Nephron progenitor cell (in vitro differentiated cells): ENCODE measurements around the gene EGLN3.
A peak's percentile ranks its signal among the peaks of the same experiment; 100 is the strongest.

Experiments
- DNase-seq: peaks from one replicate; pipeline ENCODE4 v3.0.0; 2021
- H3K27ac Mint-ChIP-seq: 2 replicates; pipeline ENCODE4 v1.8.0; 2021; ENCODE audit warnings: mild to moderate bottlenecking, moderate library complexity, mixed read lengths
- H3K27me3 Mint-ChIP-seq: 2 replicates; pipeline ENCODE4 v1.8.0; 2021; ENCODE audit warnings: mild to moderate bottlenecking, low read depth, mixed read lengths; ENCODE audit not compliant: poor library complexity
- H3K36me3 Mint-ChIP-seq: 2 replicates; pipeline ENCODE4 v1.8.0; 2021; ENCODE audit warnings: low read depth, mixed read lengths
- H3K4me1 Mint-ChIP-seq: 2 replicates; pipeline ENCODE4 v1.8.0; 2021; ENCODE audit warnings: mixed read lengths
- H3K4me3 Mint-ChIP-seq: 2 replicates; pipeline ENCODE4 v1.8.0; 2021; ENCODE audit warnings: mild to moderate bottlenecking, moderate library complexity, mixed read lengths
- H3K9me3 Mint-ChIP-seq: 2 replicates; pipeline ENCODE4 v1.8.0; 2021; ENCODE audit warnings: mild to moderate bottlenecking, moderate library complexity, mixed read lengths
- TF ChIP-seq, protein P1 (sequence below): fragments of 200-600 bp; sonication (generic); IDR thresholded peaks from 2 replicates; pipeline ENCODE4 v1.5.0; 2021; ENCODE audit warnings: antibody characterized with exemption

The EGLN3 gene

DNA sequence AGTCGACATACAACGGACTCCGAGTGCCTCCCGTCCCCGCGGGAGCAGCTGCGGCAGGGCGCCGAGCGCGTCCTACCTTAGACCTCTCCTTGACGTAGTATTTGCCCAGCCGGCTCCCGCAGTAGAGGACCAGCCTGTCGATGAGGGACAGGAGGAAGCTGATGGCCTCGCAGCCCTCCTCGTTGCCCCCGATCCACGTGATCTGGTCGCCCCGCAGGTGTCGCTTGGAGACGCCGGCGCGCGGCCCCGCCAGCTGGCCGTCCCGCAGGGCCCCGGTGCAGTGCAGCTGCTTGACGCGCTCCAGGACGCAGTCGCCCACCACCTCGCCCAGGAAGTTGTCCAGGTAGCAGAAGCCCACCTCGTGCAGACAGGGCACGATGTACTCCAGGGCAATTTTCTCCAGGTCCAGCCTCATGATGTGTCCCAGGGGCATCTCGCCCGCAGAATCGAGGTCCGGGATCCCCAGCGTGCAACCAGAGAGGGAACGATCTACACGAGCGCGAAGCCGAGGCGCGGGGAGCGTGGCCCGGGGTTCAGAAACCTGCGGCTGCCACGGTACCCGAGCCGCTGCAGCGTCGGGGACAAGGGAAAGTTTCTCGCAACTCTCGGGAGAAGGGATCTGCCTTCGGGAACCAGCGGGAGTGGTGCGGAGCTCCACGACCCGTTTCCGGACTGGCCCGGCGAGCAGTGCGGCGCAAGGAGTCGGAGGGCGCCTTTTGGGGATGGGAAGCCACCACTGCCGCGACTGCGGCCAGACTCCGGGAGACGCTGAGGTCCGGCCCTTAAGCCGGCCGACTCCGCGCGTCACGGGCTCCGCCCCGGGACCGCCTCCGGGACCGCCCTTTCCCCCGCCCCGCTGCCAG is at the start of gene EGLN3:
TSS of gene EGLN3 (minus strand) at position 755 of the 863 bp plus-strand sequence. CDS start at position 433, 322 bp downstream.
- DNase-seq: peak; percentile 96
- peaks cover 2% of the 10 kb centered on the region for H3K36me3 Mint-ChIP-seq
- H3K27ac Mint-ChIP-seq: no peak within 1 kb of the TSS
- H3K27me3 Mint-ChIP-seq: peaks cover 49% of the 10 kb centered on the region
- TF ChIP-seq, protein P1, sequence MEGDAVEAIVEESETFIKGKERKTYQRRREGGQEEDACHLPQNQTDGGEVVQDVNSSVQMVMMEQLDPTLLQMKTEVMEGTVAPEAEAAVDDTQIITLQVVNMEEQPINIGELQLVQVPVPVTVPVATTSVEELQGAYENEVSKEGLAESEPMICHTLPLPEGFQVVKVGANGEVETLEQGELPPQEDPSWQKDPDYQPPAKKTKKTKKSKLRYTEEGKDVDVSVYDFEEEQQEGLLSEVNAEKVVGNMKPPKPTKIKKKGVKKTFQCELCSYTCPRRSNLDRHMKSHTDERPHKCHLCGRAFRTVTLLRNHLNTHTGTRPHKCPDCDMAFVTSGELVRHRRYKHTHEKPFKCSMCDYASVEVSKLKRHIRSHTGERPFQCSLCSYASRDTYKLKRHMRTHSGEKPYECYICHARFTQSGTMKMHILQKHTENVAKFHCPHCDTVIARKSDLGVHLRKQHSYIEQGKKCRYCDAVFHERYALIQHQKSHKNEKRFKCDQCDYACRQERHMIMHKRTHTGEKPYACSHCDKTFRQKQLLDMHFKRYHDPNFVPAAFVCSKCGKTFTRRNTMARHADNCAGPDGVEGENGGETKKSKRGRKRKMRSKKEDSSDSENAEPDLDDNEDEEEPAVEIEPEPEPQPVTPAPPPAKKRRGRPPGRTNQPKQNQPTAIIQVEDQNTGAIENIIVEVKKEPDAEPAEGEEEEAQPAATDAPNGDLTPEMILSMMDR: no peak
- H3K4me3 Mint-ChIP-seq: peak within 1 kb of the TSS; percentile 81
- peaks cover 51% of the 10 kb centered on the region for H3K4me1 Mint-ChIP-seq
- H3K9me3 Mint-ChIP-seq: no peaks in the 10 kb centered on the region

DNA sequence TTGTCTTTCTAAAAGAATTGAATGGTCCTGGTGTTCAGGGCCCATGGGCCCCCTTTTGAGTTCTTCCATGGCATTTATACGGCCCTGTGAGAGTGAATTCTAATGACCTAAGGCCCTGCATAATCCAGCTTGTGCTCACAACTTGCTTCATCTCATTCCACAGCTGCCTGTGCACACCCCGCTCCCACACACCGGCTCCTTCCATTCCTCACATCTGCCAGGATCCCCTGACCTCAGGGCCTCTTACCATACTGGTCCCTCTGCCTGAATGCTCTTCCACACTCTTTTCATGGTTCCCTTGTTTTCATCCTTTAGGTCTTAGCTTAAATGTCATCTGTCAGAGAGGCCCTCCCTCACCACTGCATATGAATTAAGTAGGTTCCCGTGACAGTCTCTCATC is 49.5 kb upstream of the EGLN3 start:
- peaks cover 61% of the 10 kb centered on the region for H3K4me1 Mint-ChIP-seq
- no peak for DNase-seq

DNA sequence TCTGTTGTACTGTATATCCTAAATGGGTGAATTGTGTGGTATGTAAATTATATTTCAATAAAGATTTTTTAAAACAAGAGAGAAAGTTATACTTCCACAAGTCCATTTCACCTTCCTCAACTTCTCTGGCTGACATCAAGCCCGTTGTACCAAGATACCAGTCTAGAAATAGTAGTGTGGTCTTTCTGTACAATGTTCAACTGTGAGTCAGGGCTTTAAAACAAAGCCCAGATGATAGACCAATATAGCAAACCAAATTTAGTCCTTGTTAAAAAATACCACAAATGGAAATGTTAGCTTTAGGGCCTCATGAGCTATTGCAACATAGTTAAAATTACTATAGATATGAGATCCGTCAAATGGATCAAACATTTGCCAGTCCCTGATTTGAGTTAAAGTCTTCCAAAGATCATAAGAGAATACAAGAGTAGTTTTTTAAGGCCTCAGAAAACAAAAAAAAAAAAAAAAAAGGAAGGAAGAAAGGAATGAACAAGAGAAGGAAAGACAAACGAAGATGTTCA is 49.0 kb upstream of the EGLN3 start:
- Mint-ChIP-seq H3K36me3 (no peaks in the 10 kb centered on the region), H3K27ac (no peak overlapping the region), H3K4me1 (peaks cover 56% of the 10 kb centered on the region), H3K27me3 (no peaks in the 10 kb centered on the region), H3K4me3 (no peak overlapping the region), H3K9me3 (no peaks in the 10 kb centered on the region)
- no peak for DNase-seq
- TF ChIP-seq, protein P1: no peak

More for the DNA sequence above, 49.5 kb upstream of the EGLN3 start:
- Mint-ChIP-seq H3K27me3 (no peaks in the 10 kb centered on the region), H3K4me3 (no peak overlapping the region), H3K36me3 (no peaks in the 10 kb centered on the region), H3K27ac (no peak overlapping the region), H3K9me3 (no peaks in the 10 kb centered on the region)
- TF ChIP-seq, protein P1: no peak

DNA sequence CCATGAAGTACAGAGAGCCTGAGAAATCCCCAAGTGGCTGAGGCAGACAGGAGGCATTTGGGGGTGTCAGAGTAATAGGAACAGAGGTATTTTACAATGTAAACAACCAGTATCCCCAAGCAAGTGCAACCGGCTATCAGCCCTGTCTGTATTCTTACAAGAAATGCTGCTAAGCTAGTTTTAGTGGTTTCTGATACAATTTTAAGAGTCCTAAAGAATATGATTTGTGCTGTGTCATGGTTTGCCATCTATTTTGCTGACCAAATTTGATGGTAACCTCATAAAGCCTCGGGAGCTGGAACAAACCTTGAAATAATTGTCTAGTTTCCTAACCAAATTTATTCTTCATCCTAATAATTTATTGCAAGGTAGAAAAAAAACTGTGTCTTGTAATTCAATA is 46.7 kb upstream of the EGLN3 start:
- no peak for DNase-seq
- Mint-ChIP-seq H3K36me3 (no peaks in the 10 kb centered on the region), H3K4me1 (peaks cover 36% of the 10 kb centered on the region), H3K27me3 (no peaks in the 10 kb centered on the region), H3K4me3 (no peak overlapping the region), H3K9me3 (no peaks in the 10 kb centered on the region), H3K27ac (no peak overlapping the region)
- TF ChIP-seq, protein P1: no peak

DNA sequence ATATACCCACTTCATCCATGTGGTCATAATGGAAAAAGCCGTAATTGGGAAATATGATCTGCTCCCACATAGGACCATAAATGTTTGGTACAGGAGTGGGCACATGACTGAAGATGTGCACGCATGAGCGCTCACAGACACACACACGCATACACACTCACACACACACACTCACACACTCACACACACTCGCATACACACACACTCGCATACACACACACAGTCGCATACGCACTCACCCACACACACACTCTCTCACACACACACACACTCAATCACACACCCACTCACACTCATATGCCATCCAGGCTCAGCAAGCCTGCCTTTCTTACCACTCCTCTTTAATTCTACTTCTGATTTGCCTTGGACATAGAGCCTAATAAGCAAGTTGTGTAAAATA is 45.6 kb upstream of the EGLN3 start:
- Mint-ChIP-seq H3K9me3 (no peaks in the 10 kb centered on the region), H3K4me3 (no peak overlapping the region)
- TF ChIP-seq, protein P1: no peak

More for the DNA sequence above, 45.6 kb upstream of the EGLN3 start:
- H3K4me1 Mint-ChIP-seq: peaks cover 29% of the 10 kb centered on the region
- DNase-seq: no peak
- no peak overlapping the region for H3K27ac Mint-ChIP-seq
- H3K27me3 Mint-ChIP-seq: peaks cover 2% of the 10 kb centered on the region
- no peaks in the 10 kb centered on the region for H3K36me3 Mint-ChIP-seq
